Karpas-422 (cell line): ENCODE data around the gene NEMP1. TPM values are rescaled to one million over a fixed set of nuclear protein-coding genes. Genes with fewer than 3 reads are reported as not detected.
"Not testable (repeated sequence)": the region's sequence is repeated elsewhere in the genome, so short reads cannot be mapped to it uniquely, and the experiment has no call there.

Source experiments
- DNase-seq: peaks from one replicate; pipeline ENCODE4 v3.0.0-alpha.2; 2015
- H2AFZ ChIP-seq: fragments of 200-600 bp; sonication (generic); 2 replicates; pipeline ENCODE4 v1.6.1; 2014; ENCODE audit warnings: antibody characterized with exemption, low read length, mixed read lengths
- H3K27ac ChIP-seq: fragments of 200-600 bp; sonication (generic); 2 replicates; pipeline ENCODE4 v1.5.1; 2014; ENCODE audit warnings: mild to moderate bottlenecking, low read length, moderate library complexity
- H3K27me3 ChIP-seq: fragments of 200-600 bp; sonication (generic); 2 replicates; pipeline ENCODE4 v1.6.1; 2014; ENCODE audit warnings: low read length, mixed read lengths
- H3K36me3 ChIP-seq: fragments of 200-600 bp; sonication (generic); 2 replicates; pipeline ENCODE4 v1.6.1; 2014; ENCODE audit warnings: low read length, mixed read lengths; ENCODE audit not compliant: insufficient read depth
- H3K4me1 ChIP-seq: fragments of 200-600 bp; sonication (generic); 2 replicates; pipeline ENCODE4 v1.6.1; 2014; ENCODE audit warnings: mild to moderate bottlenecking, low read length, mixed read lengths
- H3K4me2 ChIP-seq: fragments of 200-600 bp; sonication (generic); 2 replicates; pipeline ENCODE4 v1.6.1; 2014; ENCODE audit warnings: low read length, low read depth, mild to moderate bottlenecking; ENCODE audit not compliant: poor library complexity, severe bottlenecking
- H3K4me3 ChIP-seq: fragments of 200-600 bp; sonication (generic); 2 replicates; pipeline ENCODE4 v1.5.1; 2014; ENCODE audit warnings: mild to moderate bottlenecking, antibody characterized with exemption, low read length, mixed read lengths
- H3K79me2 ChIP-seq: fragments of 200-600 bp; sonication (generic); 2 replicates; pipeline ENCODE4 v1.6.1; 2014; ENCODE audit warnings: mild to moderate bottlenecking, low read length, mixed read lengths
- H3K9ac ChIP-seq: fragments of 200-600 bp; sonication (generic); 2 replicates; pipeline ENCODE4 v1.6.0; 2014; ENCODE audit warnings: low read length
- H3K9me2 ChIP-seq: fragments of 200-600 bp; sonication (generic), shearing (Covaris generic); replicated peaks from 2 replicates; pipeline ENCODE4 v1.6.0; 2014; ENCODE audit warnings: mild to moderate bottlenecking, low read length, moderate library complexity; ENCODE audit not compliant: insufficient read depth
- H3K9me3 ChIP-seq: fragments of 300-700, 200-600 bp; sonication (generic); 2 replicates; pipeline ENCODE4 v1.6.1; 2014; ENCODE audit warnings: low read length, mixed read lengths
- H4K20me1 ChIP-seq: fragments of 200-600 bp; sonication (generic); 2 replicates; pipeline ENCODE4 v1.6.1; 2014; ENCODE audit warnings: mild to moderate bottlenecking, antibody characterized with exemption, low read length, low read depth; ENCODE audit not compliant: insufficient read depth
- total RNA-seq: library from RNA; depleted of rRNA; stranded (reverse); fragments of >200 nt; shearing (Covaris generic); gene quantifications from 2 replicates; pipeline ENCODE4 v1.2.3, GENCODE V29; 2014; ENCODE audit warnings: low replicate concordance

Gene NEMP1
- total RNA-seq, 1 experiment from 2014 or later = 59.6 TPM

DNA sequence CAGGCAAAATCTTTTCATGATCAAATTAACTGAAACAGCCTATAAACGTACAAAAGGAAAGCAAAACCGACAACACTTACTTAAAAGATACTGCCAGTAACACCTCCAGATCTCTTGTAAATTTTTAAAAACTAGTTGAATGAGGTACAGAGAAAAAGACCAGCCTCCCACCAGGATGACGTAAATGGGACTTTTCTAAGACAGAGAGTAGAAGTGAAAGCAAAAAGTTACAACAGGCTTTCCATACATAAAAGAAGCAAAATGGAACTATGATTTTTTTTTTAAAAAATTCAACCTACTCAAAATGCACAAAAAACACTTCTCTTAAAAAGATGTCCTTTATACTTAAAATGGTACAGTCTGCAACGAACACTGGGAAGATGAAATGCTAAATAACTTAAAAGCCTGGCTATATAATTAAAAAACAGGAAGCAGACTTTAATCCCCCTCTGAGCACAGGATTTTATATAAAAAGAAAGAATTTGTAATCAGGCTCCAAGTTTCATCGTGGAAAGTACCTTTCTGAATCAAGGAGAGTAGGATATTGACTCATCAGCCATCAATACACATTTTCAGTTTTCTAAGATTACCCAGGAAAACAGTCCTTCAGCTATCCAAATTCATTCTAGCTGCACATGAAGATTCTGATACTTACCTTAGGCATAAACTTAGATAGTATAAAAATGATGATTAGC, 14.5 kb downstream of the NEMP1 start:
- H3K9me3 ChIP-seq = no peaks in the 10 kb centered on the region
- no peaks in the 10 kb centered on the region for H3K27me3 ChIP-seq
- no peak for DNase-seq
- no peaks in the 10 kb centered on the region for H3K9me2 ChIP-seq
- H3K27ac ChIP-seq = peak overlapping the region; percentile 67
- no peaks in the 10 kb centered on the region for H4K20me1 ChIP-seq
- peaks cover 63% of the 10 kb centered on the region for H3K36me3 ChIP-seq
- H2AFZ ChIP-seq = no peak overlapping the region
- peaks cover 2% of the 10 kb centered on the region; the same call in 1 of the 2 replicates for H3K79me2 ChIP-seq
- peak overlapping the region; percentile 26; the same call in 1 of the 2 replicates for H3K9ac ChIP-seq
- peak overlapping the region; percentile 18 for H3K4me2 ChIP-seq
- no peak overlapping the region for H3K4me3 ChIP-seq
- peaks cover 16% of the 10 kb centered on the region for H3K4me1 ChIP-seq

DNA sequence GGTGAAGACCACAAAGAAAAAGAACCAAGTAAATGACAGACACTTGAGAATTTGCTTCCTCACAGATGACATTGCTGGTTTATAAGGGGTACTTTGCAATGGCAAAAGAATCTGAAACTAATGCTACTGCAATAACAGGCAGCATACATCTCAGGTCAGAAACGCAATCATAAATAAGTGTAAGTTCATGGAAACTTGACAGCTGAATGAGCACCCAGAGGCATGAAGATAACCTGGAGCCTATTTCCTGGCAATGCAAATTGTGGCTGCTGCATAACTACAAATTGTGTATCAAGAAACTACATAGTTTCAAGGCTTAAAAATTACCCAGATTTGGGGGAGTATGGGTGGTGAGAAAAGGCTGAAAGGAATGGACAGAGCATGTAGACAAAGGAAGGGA, 20.1 kb downstream of the NEMP1 start:
- Histone ChIP-seq H3K4me2 (no peak overlapping the region), H3K79me2 (no peaks in the 10 kb centered on the region), H4K20me1 (no peaks in the 10 kb centered on the region), H3K9me3 (no peaks in the 10 kb centered on the region), H3K4me3 (no peak overlapping the region), H3K4me1 (no peaks in the 10 kb centered on the region), H3K27me3 (no peaks in the 10 kb centered on the region), H3K27ac (no peak overlapping the region), H3K9me2 (no peaks in the 10 kb centered on the region), H3K36me3 (peaks cover 68% of the 10 kb centered on the region), H3K9ac (no peak overlapping the region), H2AFZ (no peak overlapping the region)
- no peak for DNase-seq

- Histone ChIP-seq H3K4me1 (no peaks in the 10 kb centered on the region), H3K4me2 (no peak overlapping the region), H3K36me3 (peaks cover 59% of the 10 kb centered on the region), H2AFZ (no peak overlapping the region), H3K27ac (no peak overlapping the region), H3K9ac (no peak overlapping the region), H4K20me1 (no peaks in the 10 kb centered on the region), H3K27me3 (no peaks in the 10 kb centered on the region), H3K79me2 (no peaks in the 10 kb centered on the region), H3K4me3 (no peak overlapping the region), H3K9me2 (no peaks in the 10 kb centered on the region), H3K9me3 (no peaks in the 10 kb centered on the region)
- no peak for DNase-seq
Observed at GRCh38 chr12:57057067-57057751, 21.4 kb downstream of the NEMP1 start.

GRCh38 chr12:57055824-57056223, 22.8 kb downstream of the NEMP1 start:
- H3K79me2 ChIP-seq = no peaks in the 10 kb centered on the region
- no peaks in the 10 kb centered on the region for H3K4me1 ChIP-seq
- H3K9ac ChIP-seq = no peak overlapping the region
- H3K27me3 ChIP-seq = no peaks in the 10 kb centered on the region
- H3K4me2 ChIP-seq = no peak overlapping the region
- H2AFZ ChIP-seq = no peak overlapping the region
- no peak for DNase-seq
- peaks cover 53% of the 10 kb centered on the region for H3K36me3 ChIP-seq
- no peaks in the 10 kb centered on the region for H3K9me3 ChIP-seq
- no peaks in the 10 kb centered on the region for H4K20me1 ChIP-seq
- H3K4me3 ChIP-seq = no peak overlapping the region
- no peak overlapping the region for H3K27ac ChIP-seq
- H3K9me2 ChIP-seq = no peaks in the 10 kb centered on the region

- H3K27ac ChIP-seq, H3K4me3 ChIP-seq, H3K4me1 ChIP-seq, DNase-seq, H2AFZ ChIP-seq, H3K27me3 ChIP-seq, H3K9me3 ChIP-seq, H3K4me2 ChIP-seq, H3K79me2 ChIP-seq, H3K9ac ChIP-seq, H3K9me2 ChIP-seq, H4K20me1 ChIP-seq: not testable (repeated sequence)
- peaks cover 35% of the 10 kb centered on the region for H3K36me3 ChIP-seq
Observed at GRCh38 chr12:57053901-57054300, 24.7 kb downstream of the NEMP1 start.

GRCh38 chr12:57053146-57053545, 25.4 kb downstream of the NEMP1 start:
- H3K4me3 ChIP-seq, H4K20me1 ChIP-seq, H3K79me2 ChIP-seq, H3K4me1 ChIP-seq, H3K9me3 ChIP-seq, DNase-seq, H3K27me3 ChIP-seq, H3K9me2 ChIP-seq, H3K27ac ChIP-seq, H3K4me2 ChIP-seq, H3K9ac ChIP-seq, H2AFZ ChIP-seq: not testable (repeated sequence)
- peaks cover 27% of the 10 kb centered on the region for H3K36me3 ChIP-seq

DNA sequence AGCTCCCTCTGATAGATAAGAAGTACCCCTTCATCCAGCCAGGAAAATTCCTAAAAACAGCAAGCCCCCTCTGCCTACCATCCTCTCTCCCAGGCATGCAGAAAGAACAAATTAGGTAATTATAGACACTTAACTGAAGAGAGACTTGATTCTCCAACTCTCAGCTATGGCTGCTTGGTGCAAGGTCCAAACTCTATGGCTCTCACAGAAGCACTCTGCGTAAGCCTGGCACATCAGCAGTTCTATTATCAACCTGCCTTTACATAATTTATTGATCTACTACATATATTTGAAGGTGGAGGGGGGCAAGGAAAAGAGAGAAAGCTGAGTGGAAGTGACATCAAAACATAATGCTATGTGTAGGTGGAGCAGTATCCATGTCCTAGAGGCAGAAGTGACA, 27.6 kb downstream of the NEMP1 start:
- Histone ChIP-seq H3K27ac (no peak overlapping the region), H4K20me1 (no peaks in the 10 kb centered on the region), H3K79me2 (no peaks in the 10 kb centered on the region), H3K4me3 (no peak overlapping the region), H3K36me3 (peaks cover 6% of the 10 kb centered on the region), H3K27me3 (no peaks in the 10 kb centered on the region), H3K4me1 (peaks cover 8% of the 10 kb centered on the region), H2AFZ (no peak overlapping the region), H3K9me3 (no peaks in the 10 kb centered on the region), H3K4me2 (no peak overlapping the region), H3K9ac (no peak overlapping the region), H3K9me2 (no peaks in the 10 kb centered on the region)
- no peak for DNase-seq

GRCh38 chr12:57049890-57050289, 28.7 kb downstream of the NEMP1 start, which contains the start of gene MYO1A:
Gene MYO1A, minus strand, starts transcription at chr12:57050129. Its CDS starts 1,806 bp downstream, at chr12:57048323.
- no peak within 1 kb of the TSS for H3K9ac ChIP-seq
- no peaks in the 10 kb centered on the region for H3K9me3 ChIP-seq
- no peak within 1 kb of the TSS for H3K4me2 ChIP-seq

More at GRCh38 chr12:57049890-57050289, 28.7 kb downstream of the NEMP1 start, which contains the start of gene MYO1A:
- no peak within 1 kb of the TSS for H3K4me3 ChIP-seq
- H3K27me3 ChIP-seq = no peaks in the 10 kb centered on the region
- H2AFZ ChIP-seq = no peak within 1 kb of the TSS
- no peak for DNase-seq
- H3K36me3 ChIP-seq = no peaks in the 10 kb centered on the region
- H4K20me1 ChIP-seq = no peaks in the 10 kb centered on the region
- peaks cover 8% of the 10 kb centered on the region for H3K4me1 ChIP-seq
- no peak within 1 kb of the TSS for H3K27ac ChIP-seq
- no peaks in the 10 kb centered on the region for H3K9me2 ChIP-seq
- H3K79me2 ChIP-seq = no peaks in the 10 kb centered on the region
